GM19025 (cell line): ENCODE data around the gene SLC16A10.
"Not testable (repeated sequence)": the region's sequence is repeated elsewhere in the genome, so short reads cannot be mapped to it uniquely, and the experiment has no call there.

Experiments used
- ATAC-seq: cut with Tn5 transposase; IDR thresholded peaks from one replicate; pipeline ENCODE4 v1.9.1; 2021; ENCODE audit warnings: mild to moderate bottlenecking, low read depth, moderate library complexity; ENCODE audit not compliant: unreplicated experiment

The SLC16A10 gene

DNA sequence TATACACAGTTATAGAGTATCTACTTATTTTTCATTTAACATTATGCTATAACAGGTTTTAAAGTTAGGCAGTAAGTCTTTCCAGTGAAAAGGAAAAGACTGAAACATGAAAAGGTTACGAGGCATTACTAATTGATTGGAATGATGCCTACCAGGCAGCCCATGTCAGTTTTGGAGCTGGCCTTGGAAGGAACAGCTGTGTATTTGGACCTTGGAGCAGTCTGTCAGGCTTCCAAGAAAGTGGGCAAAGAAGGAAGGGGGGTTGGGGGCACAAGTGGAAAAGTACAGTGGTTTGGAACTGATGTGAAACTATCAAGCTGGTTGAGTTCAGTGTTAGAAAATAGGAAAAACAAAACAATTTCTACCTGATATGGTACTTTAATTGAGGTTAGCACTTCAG is 41.7 kb downstream of the SLC16A10 start:
- ATAC-seq = no peak

DNA sequence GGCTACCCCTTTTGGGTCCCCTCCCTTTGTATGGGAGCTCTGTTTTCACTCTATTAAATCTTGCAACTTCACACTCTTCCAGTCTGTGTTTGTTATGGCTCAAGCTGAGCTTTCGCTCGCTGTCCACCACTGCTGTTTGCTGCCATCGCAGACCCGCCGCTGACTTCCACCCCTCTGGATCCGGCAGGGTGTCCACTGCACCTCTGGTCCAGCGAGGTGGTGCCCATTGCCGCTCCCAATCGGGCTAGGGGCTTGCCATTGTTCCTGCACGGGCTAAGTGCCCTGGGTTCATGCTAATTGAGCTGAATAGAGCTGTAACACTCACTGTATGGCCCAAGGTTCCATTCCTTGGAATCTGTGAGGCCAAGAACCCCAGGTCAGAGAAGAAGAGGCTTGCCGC is 43.7 kb downstream of the SLC16A10 start:
- ATAC-seq = not testable (repeated sequence)

DNA sequence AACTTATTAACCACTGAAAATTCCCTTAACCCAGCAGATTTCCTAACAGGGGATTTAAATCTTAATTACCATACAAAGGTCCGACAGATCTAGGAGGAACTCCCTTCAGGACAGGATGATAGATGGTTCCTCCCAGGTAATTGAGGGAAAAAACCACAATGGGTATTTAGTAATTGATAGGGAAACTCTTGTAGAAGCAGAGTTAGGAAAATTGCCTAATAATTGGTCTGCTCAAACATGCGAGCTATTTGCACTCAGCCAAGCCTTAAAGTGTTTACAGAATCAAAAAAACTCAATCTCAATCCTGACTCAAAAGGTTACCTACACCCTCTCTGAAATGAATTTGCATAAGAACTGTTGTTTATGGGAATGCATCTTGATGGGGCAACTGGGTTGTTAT is 45.4 kb downstream of the SLC16A10 start:
- not testable (repeated sequence) for ATAC-seq

DNA sequence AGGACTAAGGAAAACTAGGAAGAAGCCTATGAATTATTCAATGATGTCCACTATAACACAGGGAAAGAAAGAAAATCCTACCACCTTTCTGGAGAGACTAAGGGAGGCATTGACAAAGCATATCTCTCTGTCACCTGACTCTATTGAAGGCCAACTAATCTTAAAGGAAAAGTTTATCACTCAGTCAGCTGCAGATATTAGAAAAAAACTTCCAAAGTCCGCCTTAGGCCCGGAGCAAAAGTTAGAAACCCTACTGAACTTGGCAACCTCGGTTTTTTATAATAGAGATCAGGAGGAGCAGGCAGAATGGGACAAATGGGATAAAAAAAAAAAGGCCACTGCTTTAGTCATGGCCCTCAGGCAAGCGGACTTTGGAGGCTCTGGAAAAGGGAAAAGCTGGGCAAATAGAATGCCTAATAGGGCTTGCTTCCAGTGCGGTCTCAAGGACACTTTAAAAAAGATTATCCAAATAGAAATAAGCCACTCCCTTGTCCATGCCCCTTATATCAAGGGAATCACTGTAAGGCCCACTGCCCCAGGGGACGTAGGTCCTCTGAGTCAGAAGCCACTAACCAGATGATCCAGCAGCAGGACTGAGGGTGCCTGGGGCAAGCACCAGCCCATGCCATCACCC is 47.0 kb downstream of the SLC16A10 start:
- ATAC-seq = not testable (repeated sequence)

DNA sequence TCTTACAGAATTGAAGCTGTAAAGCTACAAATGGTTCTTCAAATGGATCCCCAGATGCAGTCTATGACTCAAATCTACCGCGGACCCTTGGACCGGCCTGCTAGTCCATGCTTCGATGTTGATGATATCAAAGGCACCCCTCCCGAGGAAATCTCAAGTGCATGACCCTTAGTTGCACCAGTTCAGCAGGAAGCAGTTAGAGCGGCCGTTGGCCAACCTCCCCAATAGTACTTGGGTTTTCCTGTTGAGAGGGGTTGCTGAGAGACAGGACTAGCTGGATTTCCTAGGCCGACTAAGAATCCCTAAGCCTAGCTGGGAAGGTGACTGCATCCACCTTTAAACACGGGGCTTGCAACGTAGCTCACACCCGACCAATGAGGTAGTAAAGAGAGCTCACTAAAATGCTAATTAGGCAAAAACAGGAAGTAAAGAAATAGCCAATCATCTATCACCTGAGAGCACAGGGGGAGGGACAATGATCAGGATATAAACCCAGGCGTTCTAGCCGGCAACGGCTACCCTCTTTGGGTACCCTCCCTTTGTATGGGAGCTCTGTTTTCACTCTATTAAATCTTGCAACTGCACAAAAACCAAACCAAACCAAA is 50.3 kb downstream of the SLC16A10 start:
- not testable (repeated sequence) for ATAC-seq

DNA sequence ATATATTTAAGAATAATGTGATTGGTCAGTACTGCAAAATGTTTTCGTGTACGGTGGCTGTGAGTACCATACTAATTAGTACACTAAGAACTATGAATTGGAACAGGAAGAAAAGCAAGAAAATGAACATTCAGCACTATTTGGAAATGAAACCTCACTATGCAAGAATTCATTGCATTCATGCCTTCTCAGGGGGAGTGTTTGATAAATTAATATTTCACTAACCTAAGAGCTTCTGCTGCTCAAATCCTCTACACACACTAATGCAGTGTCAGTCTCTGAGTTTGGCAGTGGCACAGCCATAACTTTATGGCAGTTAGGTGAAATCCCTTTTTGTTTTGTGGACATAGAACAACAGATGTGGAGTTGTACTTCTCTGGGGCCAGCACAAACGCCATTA is 60.1 kb downstream of the SLC16A10 start:
- no peak for ATAC-seq

DNA sequence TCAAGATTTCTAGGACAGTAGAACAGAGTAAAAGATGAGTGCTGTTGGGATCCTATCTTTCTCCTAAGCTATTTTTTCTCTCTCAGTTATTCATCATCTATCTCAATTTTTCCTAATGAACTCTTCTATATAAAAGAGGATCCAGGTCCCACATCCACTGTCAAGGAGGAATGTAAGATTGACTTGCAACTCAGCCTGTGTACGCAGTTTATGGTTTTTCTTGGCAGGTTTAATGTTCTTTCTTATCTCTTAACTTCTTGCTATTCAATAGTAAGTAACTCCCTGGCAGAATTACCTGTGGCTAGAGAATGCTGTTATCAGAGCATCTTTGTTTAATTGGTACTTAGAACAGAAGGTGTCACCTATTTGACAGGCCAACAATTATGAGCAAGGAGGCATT is 60.8 kb downstream of the SLC16A10 start:
- no peak for ATAC-seq

DNA sequence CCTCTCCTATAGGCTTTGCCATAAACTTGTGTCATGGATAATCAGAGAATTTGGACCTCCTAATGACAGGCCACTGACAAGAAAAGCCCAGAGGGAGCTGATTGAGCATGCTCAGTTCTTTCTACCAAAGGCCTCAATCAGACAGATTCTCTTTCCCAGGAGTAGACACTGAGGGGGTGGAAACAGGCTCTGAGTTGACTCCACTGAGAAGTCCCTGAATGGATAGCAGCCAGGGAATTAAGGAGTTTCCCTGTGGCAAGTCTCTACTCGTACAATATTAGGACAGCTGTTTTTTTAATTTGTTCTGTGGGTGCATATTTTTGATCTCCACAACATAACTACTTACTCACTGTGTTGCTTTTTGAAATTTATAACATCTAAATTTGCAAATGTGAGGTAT is 63.3 kb downstream of the SLC16A10 start:
- ATAC-seq = no peak

DNA sequence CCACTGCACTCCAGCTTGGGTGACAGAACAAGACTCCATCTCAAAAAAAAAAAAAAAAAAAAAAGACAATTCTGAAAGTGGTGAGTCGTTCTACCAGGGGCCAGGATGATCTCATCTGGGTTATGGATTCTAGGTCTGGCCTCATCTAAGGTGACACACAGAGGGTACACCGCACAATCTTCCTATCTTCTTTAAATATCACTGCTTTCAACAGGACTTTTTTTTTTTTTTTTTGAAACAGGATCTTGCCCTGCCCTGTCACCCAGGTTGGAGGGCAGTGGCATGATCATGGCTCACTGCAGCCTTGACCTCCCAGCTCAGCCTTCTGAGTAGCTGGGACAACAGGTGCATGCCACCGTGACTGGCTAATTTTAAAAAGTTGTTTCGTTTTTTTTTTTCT is 67.7 kb downstream of the SLC16A10 start:
- ATAC-seq = no peak

DNA sequence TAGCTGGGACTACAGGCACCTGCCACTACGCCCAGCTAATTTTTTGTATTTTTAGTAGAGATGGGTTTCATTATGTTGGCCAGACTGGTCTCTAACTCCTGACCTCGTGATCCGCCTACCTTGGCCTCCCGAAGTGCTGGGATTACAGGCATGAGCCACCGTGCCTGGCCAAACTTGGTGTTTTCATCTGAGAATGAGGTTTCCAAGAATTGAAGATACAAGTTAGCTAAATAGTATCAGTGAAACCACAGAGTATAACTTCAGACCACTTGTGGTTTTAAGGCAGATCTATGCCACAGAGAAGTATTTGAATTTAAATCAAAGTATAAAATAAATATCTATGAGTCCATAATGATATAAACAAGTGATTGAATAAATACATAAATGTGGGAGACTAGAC is 70.1 kb downstream of the SLC16A10 start:
- no peak for ATAC-seq

DNA sequence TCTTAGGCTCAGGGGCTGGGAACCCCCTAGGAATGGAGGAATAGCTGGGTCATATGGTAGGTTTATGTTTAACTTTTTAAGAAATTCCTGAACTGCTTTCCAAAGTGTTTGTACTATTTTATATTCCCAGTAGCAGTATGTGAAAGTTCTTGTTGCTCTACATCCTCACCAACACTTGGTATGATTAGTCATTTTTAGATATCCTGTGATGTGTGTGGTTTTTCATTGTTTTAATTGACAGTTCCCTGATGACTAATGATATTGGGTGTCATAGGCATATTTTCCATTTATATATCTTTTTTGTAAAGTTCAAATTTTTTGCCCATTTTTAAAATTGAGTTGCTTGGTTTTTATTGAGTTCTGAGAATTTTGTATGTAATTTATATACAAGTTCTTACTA is 72.3 kb downstream of the SLC16A10 start:
- ATAC-seq = no peak

DNA sequence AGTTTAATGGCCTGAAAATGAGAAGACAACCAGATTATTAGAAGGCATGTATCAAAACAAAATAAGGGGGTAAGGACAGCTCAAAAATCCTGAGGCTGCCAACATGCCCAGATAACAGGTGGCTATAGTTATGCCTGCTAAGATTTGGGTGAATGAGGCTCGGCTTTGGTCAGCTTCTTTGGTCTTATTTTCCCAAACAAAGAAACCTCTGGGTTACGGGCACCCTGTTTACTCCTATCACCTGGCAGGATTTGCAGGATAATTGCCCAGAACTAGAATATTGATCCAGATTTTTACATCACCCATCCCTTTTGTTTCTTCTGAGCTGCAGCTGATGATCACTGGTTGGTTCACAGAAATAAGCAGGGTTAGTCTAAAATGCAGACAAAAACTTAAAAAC is 74.3 kb downstream of the SLC16A10 start:
- no peak for ATAC-seq

DNA sequence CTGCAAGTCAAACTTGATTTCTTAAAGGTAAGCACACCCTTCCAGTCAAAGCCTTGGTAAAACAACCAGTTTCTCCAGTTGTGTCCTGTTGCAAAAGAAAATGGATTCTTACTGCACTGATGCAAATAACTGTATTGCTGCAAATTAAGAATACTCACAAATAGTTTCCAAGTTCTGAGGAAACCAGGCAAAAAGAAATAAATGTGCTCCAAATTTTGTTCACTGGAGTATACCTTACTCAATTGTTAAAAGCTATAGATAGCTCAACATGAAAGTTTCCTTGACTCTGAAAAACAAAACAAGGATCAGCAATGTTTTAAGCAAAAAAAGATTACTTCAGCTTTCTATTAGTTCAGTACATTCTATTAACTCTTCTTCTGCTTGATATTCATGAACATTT is 75.2 kb downstream of the SLC16A10 start:
- no peak for ATAC-seq

DNA sequence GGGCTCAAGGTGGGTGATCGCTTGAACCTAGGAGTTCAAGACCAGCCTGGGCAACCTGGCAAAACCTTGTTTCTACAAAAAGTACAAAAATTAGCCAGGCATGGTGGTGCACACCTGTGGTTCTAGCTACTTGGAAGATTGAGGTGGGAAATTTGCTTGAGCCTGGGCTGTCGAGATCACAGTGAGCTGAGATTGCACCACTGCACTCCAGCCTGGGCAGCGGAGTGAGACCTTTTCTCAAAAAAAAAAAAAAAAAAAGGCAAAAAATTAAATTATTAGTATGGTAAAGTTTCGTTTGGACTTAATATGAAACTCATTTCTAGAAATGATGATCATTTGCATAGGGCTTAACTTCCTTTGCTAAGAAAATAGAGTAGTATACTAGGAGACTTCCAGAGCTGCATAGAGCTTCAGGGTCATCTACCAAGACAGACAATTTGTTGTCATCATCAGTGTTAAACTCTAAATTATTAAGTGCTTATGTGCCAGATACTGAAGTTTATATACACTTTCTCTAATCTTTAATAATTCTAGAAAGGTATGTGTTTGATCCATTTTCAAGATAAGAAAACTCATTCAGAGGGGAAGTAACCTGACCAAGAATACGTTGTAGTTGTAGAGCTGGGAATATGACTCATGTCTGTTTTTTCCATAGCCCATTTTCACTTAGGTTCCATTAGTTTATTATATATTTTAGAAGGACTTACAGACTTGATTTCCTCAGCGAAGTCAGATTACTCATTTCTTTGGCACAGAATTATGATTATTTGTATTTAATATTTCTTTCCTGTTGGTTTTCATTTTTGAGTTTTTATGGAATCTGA is 84.5 kb downstream of the SLC16A10 start:
- ATAC-seq = no peak

DNA sequence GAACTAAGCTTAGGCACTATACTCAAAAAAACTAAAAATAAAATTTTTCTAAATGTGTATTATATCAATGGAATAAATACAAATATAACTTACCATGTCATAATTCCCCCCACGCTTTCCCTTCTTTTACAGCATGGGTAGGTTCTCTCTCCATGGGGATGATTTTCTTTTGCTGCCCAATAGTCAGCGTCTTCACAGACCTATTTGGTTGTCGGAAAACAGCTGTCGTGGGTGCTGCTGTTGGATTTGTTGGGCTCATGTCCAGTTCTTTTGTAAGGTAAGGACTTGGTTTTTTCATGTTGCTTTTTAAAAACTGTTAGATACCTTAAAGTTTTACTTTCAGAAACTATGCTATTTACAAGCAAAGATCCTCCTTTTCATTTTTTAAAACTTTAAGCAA is 85.3 kb downstream of the SLC16A10 start:
- ATAC-seq = no peak

DNA sequence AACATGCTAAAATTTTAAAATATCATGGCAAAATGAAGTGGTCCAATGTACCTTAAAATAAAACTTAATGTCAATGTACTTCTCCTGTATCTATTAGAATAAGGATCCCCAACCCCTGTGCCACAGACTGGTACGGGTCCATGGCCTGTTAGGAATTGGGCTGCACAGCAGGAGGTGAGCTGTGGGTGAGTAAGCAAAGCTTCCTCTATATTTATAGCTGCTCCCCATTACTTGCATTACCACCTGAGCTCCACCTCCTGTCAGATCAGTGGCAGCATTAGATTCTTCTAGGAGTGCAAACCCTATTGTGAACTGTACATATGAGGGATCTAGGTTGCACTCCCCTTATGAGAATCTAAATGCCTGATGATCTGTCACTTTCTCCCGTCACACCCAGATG is 86.0 kb downstream of the SLC16A10 start:
- no peak for ATAC-seq

DNA sequence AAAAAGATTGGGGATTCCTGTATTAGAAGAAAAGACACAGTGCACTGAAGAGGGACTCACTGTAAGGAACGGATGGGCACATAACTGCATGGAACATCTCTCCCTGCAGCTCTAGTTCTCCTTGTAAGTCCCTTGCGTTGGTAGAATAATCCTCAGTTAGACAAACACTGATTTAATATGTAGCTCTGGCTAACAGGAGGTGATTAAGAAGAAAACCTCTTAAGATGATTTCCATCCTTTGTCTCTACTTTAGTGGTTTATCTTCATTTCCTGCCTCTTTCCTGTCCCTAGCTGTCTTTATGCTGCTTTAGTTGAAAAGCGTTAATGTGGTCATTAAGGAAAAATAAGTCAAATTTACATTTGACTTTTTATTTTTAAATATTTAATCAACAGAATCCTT is 86.6 kb downstream of the SLC16A10 start:
- no peak for ATAC-seq

DNA sequence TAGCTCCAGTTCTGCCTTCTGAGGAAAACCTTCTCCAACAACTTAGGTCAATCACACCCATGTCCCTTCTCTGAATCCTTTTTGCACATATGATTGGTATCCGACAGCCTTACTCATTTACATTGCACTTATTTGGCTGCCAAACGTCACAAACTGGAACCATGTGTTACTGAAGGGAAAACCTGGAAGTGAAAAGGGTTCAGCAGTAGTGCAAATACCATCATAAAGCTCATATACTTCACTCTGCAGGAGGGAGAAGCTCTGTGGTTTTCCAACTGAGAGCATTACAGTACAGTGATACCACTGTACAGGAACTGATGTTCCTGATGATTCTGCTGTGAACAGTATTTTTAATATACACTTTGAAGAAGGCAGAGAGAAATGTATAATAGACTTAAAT is 87.8 kb downstream of the SLC16A10 start:
- ATAC-seq = no peak

DNA sequence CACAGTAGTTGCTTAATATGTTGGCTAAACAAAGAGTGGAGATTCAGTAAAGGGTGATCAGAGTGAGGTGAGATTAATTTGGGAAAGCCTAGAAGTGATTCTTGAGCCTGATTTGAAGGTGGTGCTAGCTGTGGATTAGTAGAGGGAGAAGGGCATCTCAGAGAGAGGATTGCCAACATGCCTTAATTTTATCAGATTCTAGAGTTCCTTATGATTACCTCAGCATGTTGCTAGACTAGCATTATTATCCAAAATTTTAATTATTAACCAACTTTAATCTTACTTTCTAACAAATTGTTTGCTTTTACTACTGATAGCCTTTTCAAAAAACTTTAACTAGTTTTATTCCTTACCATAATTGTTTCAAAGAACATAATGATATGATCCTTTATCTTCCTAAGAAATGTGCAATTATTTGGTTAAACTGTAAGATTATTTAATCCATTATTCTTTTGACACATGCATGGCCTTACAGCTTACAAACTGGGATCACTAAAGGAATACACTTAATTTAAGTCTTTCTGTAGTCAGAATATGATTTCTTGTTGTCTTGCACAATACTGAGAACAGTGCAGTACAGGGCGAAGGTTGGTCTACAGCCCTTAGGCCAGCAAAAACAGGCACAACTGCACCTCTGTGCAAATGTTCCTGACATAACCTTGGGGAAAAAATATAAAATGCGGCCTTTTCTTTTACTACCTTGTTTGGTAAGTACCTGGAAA is 88.9 kb downstream of the SLC16A10 start:
- no peak for ATAC-seq

DNA sequence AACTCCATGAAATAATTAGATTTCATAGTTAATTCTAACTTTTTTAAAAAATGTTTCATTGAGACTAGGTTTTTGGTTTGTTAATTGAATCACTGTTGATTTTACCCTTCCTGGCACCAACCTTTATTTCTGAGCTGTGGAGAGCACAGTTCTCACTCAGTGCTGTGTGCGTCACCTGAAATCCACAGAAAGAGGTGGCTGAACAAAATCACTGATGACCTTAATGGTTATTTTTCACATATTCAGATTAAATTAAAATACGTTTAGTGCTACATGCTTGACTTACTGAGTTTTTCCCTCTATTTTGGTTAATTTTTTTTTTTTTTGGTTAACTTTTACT is 89.4 kb downstream of the SLC16A10 start:
- no peak for ATAC-seq

DNA sequence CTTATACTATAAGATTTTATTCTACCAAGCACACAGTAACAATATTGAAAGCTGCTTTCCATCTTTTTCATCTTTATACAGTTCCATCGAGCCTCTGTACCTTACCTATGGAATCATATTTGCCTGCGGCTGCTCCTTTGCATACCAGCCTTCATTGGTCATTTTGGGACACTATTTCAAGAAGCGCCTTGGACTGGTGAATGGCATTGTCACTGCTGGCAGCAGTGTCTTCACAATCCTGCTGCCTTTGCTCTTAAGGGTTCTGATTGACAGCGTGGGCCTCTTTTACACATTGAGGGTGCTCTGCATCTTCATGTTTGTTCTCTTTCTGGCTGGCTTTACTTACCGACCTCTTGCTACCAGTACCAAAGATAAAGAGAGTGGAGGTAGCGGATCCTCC is 89.8 kb downstream of the SLC16A10 start:
- ATAC-seq = no peak
